Measurements from ENCODE around the gene PDIK1L. TPM values are rescaled to one million over a fixed set of nuclear protein-coding genes. Genes with fewer than 3 reads are reported as not detected.
A peak's percentile ranks its signal among the peaks of the same experiment; 100 is the strongest.

Gene PDIK1L
- total and polyA plus RNA-seq, 9 of the 15 experiments (the other 6 are each of a cell fraction or from before 2014, with no cell fraction given), result 12.8 to 30.2 (median 21.5) TPM

- TF ChIP-seq HBP1 (CRISPR knock-in tag; IDR thresholded peaks at IDR 0.05) (no peak; the same call in 1 of the 2 replicates), ZNF589 (CRISPR knock-in tag; IDR thresholded peaks at IDR 0.05; ENCODE audit: low read depth) (peak; percentile 48; the same call in 1 of the 2 replicates), ATF4 (CRISPR knock-in tag; IDR thresholded peaks at IDR 0.05) (peak; percentile 90), RBBP5 (IDR thresholded peaks at IDR 0.05; ENCODE audit: borderline replicate concordance, insufficient read depth, low read length, poor library complexity, severe bottlenecking) (no peak), KHSRP (IDR thresholded peaks at IDR 0.05) (no peak), SIX5 (IDR thresholded peaks at IDR 0.05; ENCODE audit: borderline replicate concordance in 1 of 2, insufficient read depth in 1 of 2, low read depth in 1 of 2, low read length in 2 of 2) (no peak; a peak in 1 of 4 replicates), KDM4B (IDR thresholded peaks at IDR 0.05; ENCODE audit: borderline replicate concordance in 2 of 2, low read depth in 1 of 2) (no peak), TOE1 (IDR thresholded peaks at IDR 0.05; ENCODE audit: borderline replicate concordance) (peak; percentile 91), TOE1 (CRISPR knock-in tag; IDR thresholded peaks at IDR 0.05; ENCODE audit: borderline replicate concordance, low read depth) (no peak), MCM2 (IDR thresholded peaks at IDR 0.05; ENCODE audit: low read depth) (no peak), ZNF354B (CRISPR knock-in tag; IDR thresholded peaks at IDR 0.05) (peak; percentile 61; the same call in 1 of the 2 replicates), KAT7 (CRISPR knock-in tag; IDR thresholded peaks at IDR 0.05; ENCODE audit: borderline replicate concordance) (no peak), HNRNPK (IDR thresholded peaks at IDR 0.05; ENCODE audit: low read depth, low read length, poor library complexity, severe bottlenecking) (no peak), THRAP3 (IDR thresholded peaks at IDR 0.05; ENCODE audit: borderline replicate concordance) (no peak), NCOR1 (IDR thresholded peaks at IDR 0.05) (peak; percentile 96), ELF4 (CRISPR knock-in tag; IDR thresholded peaks at IDR 0.05) (no peak), ZNF12 (CRISPR knock-in tag; IDR thresholded peaks at IDR 0.05) (no peak; the same call in 1 of the 2 replicates), MYNN (IDR thresholded peaks at IDR 0.05) (peak; percentile 81), MYNN (CRISPR knock-in tag; IDR thresholded peaks at IDR 0.05) (no peak), POLR2AphosphoS5 (IDR thresholded peaks at IDR 0.05; ENCODE audit: control insufficient read depth, insufficient read depth, low read depth, low read length) (peak; percentile 90), HDAC1 (IDR thresholded peaks at IDR 0.05) (peak in 1 of 2 experiments; percentile 81; a peak in 3 of 4 replicates), HCFC1 (IDR thresholded peaks at IDR 0.05; ENCODE audit: low read depth, low read length) (peak; percentile 26; the same call in 1 of the 2 replicates), POLR2A (conservative IDR thresholded peaks at IDR 0.05) (peak; percentile 83), KLF1 (tag; IDR thresholded peaks at IDR 0.05) (peak; percentile 59; the same call in 1 of the 2 replicates), L3MBTL2 (IDR thresholded peaks at IDR 0.05) (peak; percentile 78; the same call in 1 of the 2 replicates), ATF7 (IDR thresholded peaks at IDR 0.05) (peak; percentile 98), ZNF347 (CRISPR knock-in tag; IDR thresholded peaks at IDR 0.05; ENCODE audit: low read depth) (0 out of 2 replicates have a peak, but pooled peaks have one; percentile 48)
Measured at GRCh38 chr1:26126321-26127084, 14.9 kb downstream of the PDIK1L start (continued).
